Measurements from ENCODE around the gene ITGA2B.
A peak's percentile ranks its signal among the peaks of the same experiment; 100 is the strongest.
"Not testable (repeated sequence)": the region's sequence is repeated elsewhere in the genome, so short reads cannot be mapped to it uniquely, and the experiment has no call there.

ITGA2B gene

DNA sequence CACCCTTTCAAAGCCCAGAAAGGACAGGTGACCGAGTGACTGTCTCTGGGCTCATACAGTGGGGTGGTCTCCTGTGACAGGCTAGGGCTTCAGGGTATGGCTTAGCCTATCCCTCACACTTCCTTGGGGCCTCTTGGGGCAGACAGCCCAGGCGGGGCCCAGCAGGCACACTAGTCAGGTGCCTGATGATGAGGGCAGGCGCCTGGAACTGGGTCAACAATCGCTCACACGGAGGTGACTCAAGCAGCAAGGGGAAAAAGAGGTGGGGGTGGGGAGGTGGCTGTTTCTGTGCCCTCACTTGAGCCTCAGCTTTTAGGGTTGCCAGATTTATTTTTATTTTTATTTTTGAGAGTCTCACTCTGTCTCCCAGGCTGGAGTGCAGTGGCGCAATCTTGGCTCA lies 50.7 kb downstream of the ITGA2B start:
- no peak for FAIRE-seq
- DNase-seq (ENCODE audit: extremely low spot score, insufficient read length, low read depth): no peak

DNA sequence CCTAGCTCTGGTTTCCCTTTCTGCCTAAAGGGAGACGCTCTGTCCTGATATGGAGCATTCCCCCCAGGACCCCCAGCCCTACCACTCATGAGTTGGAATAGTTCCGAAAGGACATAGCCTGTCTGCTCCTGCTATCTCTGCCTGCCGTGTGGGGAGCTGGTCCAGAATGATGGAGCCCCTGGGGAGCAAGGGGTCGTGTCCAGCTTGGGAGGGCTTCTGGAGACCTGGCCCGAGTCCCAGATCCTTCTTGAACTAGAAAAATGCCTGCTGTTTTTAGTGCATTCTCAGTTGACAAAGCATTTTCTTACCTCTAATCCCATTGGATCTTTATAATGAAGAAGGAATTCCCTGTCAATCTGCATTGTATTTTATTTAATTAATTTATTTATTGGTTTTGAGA lies 53.5 kb downstream of the ITGA2B start:
- FAIRE-seq: no peak
- DNase-seq (ENCODE audit: extremely low spot score, insufficient read length, low read depth): no peak

DNA sequence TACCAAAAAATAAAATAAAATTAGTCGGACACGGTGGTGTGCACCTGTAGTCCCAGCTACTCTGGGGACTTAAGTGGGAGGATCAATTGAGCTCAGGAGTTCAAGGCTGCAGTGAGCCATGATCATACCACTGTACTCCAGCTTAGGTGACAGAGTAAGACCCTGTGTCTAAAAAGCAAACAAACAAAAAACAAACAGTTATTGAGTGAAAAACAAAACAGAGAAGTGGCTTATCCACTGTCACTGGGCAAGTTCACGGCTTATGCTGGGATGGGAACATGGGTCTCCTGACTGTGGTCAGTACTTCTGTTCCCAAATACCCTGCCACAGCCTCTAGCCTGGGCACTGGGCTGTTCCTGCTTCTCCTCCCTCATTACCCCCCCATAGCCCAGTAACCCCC lies 53.9 kb downstream of the ITGA2B start:
- FAIRE-seq: no peak

DNA sequence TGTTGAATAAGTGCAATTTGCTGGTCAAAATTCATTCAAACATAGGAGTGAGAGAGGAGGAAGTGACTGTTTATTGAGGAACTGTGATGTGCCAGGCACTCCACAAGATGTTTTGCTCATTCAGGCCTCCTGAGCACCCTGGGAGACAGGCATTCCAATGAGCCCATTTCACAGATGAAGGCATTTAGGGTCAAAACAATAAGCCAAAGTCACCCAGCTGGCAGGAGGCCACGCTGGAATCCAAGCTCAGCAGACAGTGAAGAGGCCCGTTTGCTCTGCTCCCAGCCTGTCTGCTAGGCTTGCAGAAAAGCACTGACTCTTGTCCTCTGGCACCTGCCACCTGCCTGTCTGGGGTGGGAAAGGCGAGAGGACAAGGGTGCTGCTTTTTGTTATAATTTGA lies 54.7 kb downstream of the ITGA2B start:
- DNase-seq (ENCODE audit: extremely low spot score, insufficient read length, low read depth) (no peak), FAIRE-seq (peak; percentile 21)

More for the DNA sequence above, 53.9 kb downstream of the ITGA2B start:
- DNase-seq (ENCODE audit: extremely low spot score, insufficient read length, low read depth): no peak

DNA sequence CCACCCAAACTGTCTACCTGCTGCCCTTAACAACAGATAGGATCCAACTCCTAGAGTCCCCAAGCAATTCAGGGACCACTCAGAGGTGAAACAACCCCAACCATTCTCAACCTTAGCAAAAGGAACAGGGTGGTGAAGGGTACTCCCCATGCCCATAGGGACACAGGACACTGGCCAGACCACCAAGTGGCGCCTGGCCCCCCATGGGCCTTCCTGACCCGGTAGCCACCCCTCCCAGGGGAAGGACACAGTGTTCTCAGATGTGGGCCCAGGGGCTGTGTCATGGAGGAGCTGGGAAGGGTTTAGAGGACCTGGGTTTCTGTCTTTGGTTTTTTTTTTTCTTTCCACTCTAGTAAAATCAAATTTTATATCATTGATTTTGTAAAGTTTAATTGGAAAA lies 55.1 kb downstream of the ITGA2B start:
- no peak for FAIRE-seq
- no peak for DNase-seq (ENCODE audit: extremely low spot score, insufficient read length, low read depth)

DNA sequence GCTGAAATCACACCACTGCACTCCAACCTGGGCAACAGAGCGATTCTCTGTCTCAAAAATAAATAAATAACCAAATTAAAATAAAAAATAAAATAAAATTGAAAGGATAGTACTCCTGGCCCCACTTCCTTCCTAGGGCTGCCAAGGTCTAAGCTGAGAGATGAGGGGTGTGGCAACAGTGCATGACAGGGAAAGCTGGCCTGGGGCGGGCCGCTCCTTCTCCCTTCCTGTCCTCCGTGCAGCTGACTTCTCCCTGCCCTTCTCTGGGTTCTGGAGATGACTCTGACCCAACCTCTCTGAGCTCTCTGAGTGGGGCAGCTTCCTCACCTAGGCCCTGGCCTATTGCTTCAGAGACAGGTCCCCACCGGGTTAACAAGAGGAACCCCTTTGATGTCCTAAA lies 56.1 kb downstream of the ITGA2B start:
- FAIRE-seq (no peak), DNase-seq (ENCODE audit: extremely low spot score, insufficient read length, low read depth) (no peak)

DNA sequence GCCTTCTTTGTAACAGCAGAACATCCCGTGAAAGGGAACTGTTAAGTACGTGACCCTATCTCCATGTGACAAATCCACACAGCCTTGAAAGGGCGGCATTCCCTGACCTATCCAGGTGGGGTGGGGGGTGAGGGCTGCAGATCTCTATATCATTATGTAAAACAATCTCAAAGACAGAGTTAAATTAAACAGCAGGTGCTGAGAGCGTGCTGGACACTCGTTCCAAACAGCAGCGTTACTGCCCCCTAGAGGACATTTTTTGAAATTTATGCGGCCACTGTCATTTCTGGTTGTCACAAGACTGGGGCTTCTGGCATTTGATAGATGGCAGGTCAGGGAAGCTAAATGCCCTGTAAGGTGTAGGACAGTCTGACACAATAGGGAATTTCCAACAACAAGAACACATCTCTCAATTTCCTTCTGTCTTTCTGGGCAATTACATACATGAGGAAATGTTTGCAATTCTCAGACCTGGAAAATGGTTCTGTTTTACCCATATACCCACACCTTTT lies 58.1 kb downstream of the ITGA2B start:
- FAIRE-seq (peak; percentile 93), DNase-seq (ENCODE audit: extremely low spot score, insufficient read length, low read depth) (no peak)

DNA sequence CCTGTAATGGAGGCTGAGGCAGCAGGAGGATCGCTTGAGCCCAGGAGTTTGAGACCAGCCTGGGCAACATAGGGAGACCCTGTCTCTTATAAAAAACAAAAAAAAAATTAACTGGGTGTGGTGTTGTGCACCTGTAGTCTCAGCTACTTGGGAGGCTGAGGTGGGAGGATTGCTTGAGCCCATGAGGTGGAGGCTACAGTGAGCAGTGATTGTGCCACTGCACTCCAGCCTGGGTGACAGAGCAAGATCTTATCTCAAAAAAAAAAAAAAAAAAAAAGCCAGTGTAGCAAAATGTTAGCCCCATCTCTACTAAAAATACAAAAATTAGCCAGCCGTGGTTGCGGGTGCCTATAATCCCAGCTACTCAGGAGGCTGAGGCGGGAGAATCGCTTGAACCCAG lies 59.2 kb downstream of the ITGA2B start:
- DNase-seq (ENCODE audit: extremely low spot score, insufficient read length, low read depth); FAIRE-seq: not testable (repeated sequence)

DNA sequence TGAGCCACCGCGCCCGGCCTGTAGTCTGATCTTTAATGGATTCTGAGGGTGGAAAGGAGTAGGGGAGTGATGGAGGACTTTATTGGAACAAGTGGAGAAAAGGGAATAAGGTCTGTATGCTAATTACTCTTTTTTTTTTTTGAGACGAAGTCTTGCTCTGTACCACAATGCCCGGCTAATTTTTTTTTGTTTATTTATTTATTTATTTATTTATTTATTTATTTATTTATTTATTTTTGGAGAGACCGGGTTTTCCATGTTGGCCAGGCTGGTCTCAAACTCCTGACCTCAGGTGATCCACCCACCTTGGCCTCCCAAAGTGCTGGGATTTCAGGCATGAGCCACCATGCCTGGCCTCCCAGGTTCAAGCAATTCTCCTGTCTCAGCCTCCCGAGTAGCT lies 59.9 kb downstream of the ITGA2B start:
- FAIRE-seq; DNase-seq (ENCODE audit: extremely low spot score, insufficient read length, low read depth): not testable (repeated sequence)

DNA sequence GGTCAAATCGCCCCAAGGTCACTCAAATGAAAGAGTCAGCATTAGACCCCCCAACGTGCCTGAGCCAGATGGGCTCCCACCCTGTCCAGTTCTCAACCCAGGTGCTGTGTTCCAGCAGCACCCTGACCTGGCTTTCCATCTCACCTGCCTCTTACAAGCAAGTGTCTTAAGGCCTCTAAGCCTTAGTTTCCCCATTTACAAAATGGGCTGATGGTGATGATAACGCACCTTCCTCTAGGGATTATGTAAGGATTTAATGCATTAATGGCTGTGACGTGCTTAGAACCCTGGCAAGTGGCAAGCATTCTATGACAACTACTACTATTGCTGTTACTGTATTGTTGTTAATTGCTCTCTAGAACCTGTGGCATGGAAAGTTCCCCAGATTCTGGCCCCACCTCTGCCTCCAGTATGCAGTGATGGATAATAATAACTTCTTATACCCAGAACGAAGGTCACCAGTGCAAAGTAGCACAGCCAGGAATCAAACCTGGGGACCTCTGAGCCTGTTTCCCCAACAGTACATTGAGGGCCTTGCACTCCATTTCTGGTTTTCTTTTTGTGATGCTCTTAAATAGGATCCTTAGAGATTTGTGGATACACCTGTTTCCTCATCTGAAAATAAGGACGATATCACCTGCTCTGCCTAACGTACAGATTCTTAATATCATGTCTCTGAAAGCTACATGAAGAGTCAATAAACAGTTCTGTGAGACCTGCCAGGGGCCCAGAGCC lies 61.6 kb downstream of the ITGA2B start:
- no peak for FAIRE-seq

DNA sequence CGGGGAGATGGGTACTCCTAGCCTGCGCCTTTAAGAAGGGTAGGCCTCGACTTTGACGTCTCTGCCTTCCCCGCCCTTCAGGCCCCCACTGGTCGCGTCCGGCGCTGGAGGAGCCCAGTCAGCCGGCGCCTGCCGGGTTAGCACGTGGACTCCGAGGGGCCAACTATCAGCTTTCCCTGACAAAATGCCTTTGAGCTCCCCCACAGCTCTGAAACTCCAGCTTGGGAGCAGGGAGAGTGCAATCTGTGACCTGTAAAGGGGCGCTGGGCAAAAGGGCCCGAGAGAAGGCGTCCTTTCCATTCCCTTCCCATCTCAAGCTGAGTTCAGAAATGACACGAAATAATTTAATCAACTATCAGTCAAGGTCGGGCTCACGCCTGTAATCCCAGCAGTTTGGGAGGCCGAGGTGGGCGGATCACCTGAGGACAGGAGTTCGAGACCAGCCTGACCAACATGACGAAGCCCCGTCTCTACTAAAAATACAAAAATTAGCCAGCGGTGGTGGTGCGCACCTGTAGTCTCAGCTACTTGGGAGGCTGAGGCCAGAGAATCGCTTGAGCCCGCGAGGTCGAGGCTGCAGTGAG lies 62.5 kb downstream of the ITGA2B start:
- peak; percentile 86 for FAIRE-seq
- peak; percentile 79 for DNase-seq (ENCODE audit: extremely low spot score, insufficient read length, low read depth)

More for the DNA sequence above, 61.6 kb downstream of the ITGA2B start:
- no peak for DNase-seq (ENCODE audit: extremely low spot score, insufficient read length, low read depth)

DNA sequence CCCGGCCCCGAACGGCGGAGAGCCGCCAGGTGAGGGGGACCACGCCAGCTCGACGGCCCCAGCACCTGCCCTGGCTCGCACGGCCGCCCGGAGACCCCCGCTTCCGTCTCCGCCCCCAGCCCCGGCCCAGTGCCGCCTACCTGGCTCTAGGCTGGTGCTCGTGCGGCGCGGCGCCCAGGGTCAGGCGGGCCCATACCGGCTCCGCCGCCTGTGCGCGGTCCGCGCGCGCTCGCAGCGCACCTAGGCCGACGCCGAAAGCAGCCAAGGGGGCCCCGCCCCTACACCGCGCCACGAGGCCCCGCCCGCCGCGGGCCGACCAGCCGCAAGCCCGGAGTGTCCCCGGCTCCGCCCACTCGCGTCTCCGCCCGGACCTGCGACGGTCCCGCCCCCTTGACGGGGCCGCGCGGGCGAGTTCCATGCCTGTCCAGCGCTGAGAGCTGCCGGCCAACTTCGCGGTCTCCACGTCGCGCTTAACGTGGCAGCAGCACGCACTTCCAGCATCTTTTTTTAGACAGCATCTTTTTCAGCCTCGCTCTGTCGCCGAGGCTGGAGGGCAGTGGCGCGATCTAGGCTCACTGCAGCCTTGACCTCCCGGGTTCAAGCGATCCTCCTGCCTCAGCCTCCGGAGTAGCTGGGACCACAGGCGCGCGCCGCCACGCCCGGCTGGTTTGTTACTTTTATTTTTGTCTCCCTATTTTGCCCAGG lies 64.7 kb downstream of the ITGA2B start, which contains the start of gene SLC25A39:
SLC25A39 (minus strand) TSS at position 253 of the 705 bp plus-strand sequence. CDS start 1,261 bp downstream, outside the sequence.
- peak; percentile 94 for FAIRE-seq
- DNase-seq (ENCODE audit: extremely low spot score, insufficient read length, low read depth): peak; percentile 81

DNA sequence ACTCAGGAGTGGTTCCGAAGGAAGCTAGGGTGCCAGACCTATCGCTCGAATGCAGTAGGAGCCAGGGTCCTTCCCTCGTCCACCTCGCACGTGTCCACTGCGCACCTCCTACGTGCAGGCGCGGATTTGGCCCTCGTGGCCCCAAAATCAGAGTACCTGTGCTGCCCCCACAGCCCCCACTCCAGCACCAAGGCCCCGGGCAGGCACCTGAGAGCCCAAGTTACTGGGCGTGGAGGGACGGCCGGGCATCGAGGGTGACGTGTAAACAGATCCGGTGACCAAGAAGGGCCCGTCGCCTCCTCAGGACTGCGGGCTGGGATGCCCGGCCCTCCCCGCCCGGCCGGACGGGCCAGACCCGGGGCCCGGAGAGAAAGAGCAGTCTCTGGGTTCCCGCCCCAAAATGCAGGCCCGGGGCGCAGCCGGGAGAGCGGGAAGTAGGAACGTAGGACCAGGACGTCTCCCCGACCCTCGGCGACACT lies 65.3 kb downstream of the ITGA2B start:
- DNase-seq (ENCODE audit: extremely low spot score, insufficient read length, low read depth): no peak
- no peak for FAIRE-seq

DNA sequence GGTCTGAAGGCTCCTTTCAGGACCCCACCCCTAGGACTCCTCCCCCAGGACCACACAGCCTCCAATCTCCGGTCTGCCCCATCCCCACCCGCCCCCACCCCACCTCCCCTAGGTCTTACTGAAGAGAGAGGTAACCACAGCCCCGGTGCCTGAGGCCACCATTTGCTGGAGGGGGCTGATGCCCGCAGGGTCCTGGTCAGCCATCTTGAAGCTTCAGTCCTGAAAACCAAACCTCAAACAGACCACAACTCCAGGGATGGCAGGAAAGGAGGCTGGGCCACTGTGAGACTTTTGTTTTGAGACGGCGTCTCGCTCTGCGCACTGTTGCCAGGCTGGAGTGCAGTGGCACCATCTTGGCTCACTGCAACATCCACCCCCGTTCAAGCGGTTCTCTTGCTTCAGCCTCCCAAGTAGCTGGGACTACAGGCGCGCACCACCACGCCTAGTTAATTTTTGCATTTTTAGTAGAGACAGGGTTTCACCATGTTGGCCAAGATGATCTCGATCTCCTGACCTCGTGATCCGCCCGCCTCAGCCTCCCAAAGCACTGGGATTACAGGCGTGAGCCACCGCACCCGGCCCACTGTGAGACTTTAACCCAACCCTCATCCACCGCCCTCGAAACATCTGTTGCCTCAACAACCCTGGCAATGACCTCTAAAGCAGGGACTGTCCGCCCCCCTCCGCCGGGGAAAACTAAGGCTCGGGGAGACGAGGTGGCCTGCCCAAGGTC lies 65.9 kb downstream of the ITGA2B start:
- DNase-seq (ENCODE audit: extremely low spot score, insufficient read length, low read depth) (no peak), FAIRE-seq (no peak)

DNA sequence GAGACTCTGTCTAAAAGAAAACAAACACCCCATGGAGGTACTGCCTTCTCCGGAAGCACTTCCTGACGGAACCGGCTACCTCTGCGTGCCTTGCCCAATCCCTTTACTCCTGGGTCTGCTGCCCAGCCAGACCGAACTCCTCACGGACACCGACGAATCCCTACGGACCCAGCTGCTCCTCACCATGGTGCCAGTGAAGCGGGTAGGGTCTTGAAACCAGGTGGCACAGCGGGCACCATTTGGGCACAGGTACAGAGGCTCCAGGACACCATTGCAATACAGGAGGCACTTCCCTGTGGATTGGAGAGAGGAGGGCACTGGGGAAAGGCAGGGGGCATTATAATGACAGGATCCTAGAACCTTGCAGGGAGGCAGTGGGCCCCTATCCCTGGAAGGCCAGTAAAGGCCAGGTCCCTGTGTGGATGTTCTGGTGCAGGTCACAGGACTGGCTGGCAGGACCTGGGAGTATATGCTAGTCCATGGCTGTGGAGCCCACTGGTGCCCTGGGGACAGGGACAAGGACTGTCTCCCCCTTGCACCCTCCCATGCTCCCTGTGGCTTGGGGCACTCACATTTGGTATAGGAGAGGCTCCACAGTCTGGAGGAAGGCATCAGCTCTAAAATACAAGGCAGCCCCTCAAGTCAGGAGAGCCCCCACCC lies 67.1 kb downstream of the ITGA2B start:
- DNase-seq (ENCODE audit: extremely low spot score, insufficient read length, low read depth): no peak
- FAIRE-seq: no peak

Data from GM18507 (cell line).